ENCODE results near the gene NLGN2.

The NLGN2 gene

GRCh38 chr17:7459961-7460545, 52.4 kb downstream of the NLGN2 start:
- no peak for FAIRE-seq
- no peak for DNase-seq (ENCODE audit: extremely low spot score, insufficient read length, low read depth)

- no peak for FAIRE-seq
Observed at GRCh38 chr17:7460850-7461660, 53.4 kb downstream of the NLGN2 start.

GRCh38 chr17:7462474-7463371, 55.1 kb downstream of the NLGN2 start:
- DNase-seq (ENCODE audit: extremely low spot score, insufficient read length, low read depth) (no peak), FAIRE-seq (no peak)

More at GRCh38 chr17:7460850-7461660, 53.4 kb downstream of the NLGN2 start:
- DNase-seq (ENCODE audit: extremely low spot score, insufficient read length, low read depth), result no peak

- no peak for FAIRE-seq
Observed at GRCh38 chr17:7463372-7463846, 55.8 kb downstream of the NLGN2 start.

GRCh38 chr17:7464081-7464480, 56.4 kb downstream of the NLGN2 start:
- no peak for FAIRE-seq
- DNase-seq (ENCODE audit: extremely low spot score, insufficient read length, low read depth), result no peak

More at GRCh38 chr17:7463372-7463846, 55.8 kb downstream of the NLGN2 start:
- DNase-seq (ENCODE audit: extremely low spot score, insufficient read length, low read depth), result no peak

GRCh38 chr17:7465597-7466275, 58.1 kb downstream of the NLGN2 start:
- FAIRE-seq, result no peak
- no peak for DNase-seq (ENCODE audit: extremely low spot score, insufficient read length, low read depth)

- FAIRE-seq, result no peak
- DNase-seq (ENCODE audit: extremely low spot score, insufficient read length, low read depth), result no peak
Observed at GRCh38 chr17:7466318-7466638, 58.6 kb downstream of the NLGN2 start.

GRCh38 chr17:7466639-7467341, 59.1 kb downstream of the NLGN2 start:
- FAIRE-seq, result no peak
- DNase-seq (ENCODE audit: extremely low spot score, insufficient read length, low read depth), result no peak

- DNase-seq (ENCODE audit: extremely low spot score, insufficient read length, low read depth), result no peak
- no peak for FAIRE-seq
Observed at GRCh38 chr17:7467498-7467897, 59.9 kb downstream of the NLGN2 start.

- no peak for DNase-seq (ENCODE audit: extremely low spot score, insufficient read length, low read depth)
- FAIRE-seq, result no peak
Observed at GRCh38 chr17:7468290-7468689, 60.6 kb downstream of the NLGN2 start.

GRCh38 chr17:7468804-7469389, 61.3 kb downstream of the NLGN2 start:
- FAIRE-seq (no peak), DNase-seq (ENCODE audit: extremely low spot score, insufficient read length, low read depth) (no peak)

Measured in GM18507 (cell line).